SK-N-SH treated with all-trans-retinoic acid at 6 μM for 48 hours (cell line): ENCODE measurements around the gene SPAG9.
A peak's percentile ranks its signal among the peaks of the same experiment; 100 is the strongest.

ENCODE experiments used
- ATAC-seq: fragments of 200-7000 bp; cut with Tn5 transposase; 3 replicates; pipeline ENCODE4 v1.9.1; 2020; ENCODE audit warnings: mild to moderate bottlenecking, moderate library complexity
- ARNTL ChIP-seq: fragments of 450-650 bp; formaldehyde crosslinking; IDR thresholded peaks from 2 replicates; pipeline ENCODE4 v1.5.0; 2020; ENCODE audit warnings: low read depth, mild to moderate bottlenecking, moderate library complexity, borderline replicate concordance
- BACH2 ChIP-seq: fragments of 250-450 bp; sonication (Bioruptor Pico); IDR thresholded peaks from 2 replicates; pipeline ENCODE4 v1.9.0; 2021; ENCODE audit warnings: mild to moderate bottlenecking, borderline replicate concordance
- CSDC2 ChIP-seq: fragments of 250-450 bp; sonication (Bioruptor Pico); IDR thresholded peaks from 2 replicates; pipeline ENCODE4 v1.5.0; 2020; ENCODE audit warnings: mild to moderate bottlenecking, moderate library complexity
- ESRRG ChIP-seq: fragments of 250-450 bp; sonication (Bioruptor Pico); IDR thresholded peaks from 2 replicates; pipeline ENCODE4 v1.6.1; 2021; ENCODE audit warnings: mild to moderate bottlenecking
- GLIS3 ChIP-seq: fragments of 250-450 bp; sonication (Bioruptor Pico); IDR thresholded peaks from 2 replicates; pipeline ENCODE4 v1.5.0; 2020; ENCODE audit warnings: mild to moderate bottlenecking, moderate library complexity
- ISL1 ChIP-seq: fragments of 250-450 bp; sonication (Bioruptor Pico); IDR thresholded peaks from 2 replicates; pipeline ENCODE4 v2.1.2; 2022; ENCODE audit warnings: mild to moderate bottlenecking, moderate library complexity
- OSR1 ChIP-seq: fragments of 250-450 bp; sonication (Bioruptor Pico); IDR thresholded peaks from 2 replicates; pipeline ENCODE4 v1.8.0; 2022; ENCODE audit warnings: moderate library complexity, mild to moderate bottlenecking, inconsistent platforms
- PATZ1 ChIP-seq: fragments of 250-450 bp; sonication (Bioruptor Pico); IDR thresholded peaks from 2 replicates; pipeline ENCODE4 v1.8.0; 2020; ENCODE audit warnings: mild to moderate bottlenecking, moderate library complexity, borderline replicate concordance
- PPARA ChIP-seq: fragments of 250-450 bp; sonication (Bioruptor Pico); IDR thresholded peaks from 2 replicates; pipeline ENCODE4 v1.5.0; 2020; ENCODE audit warnings: mild to moderate bottlenecking, borderline replicate concordance
- RARB ChIP-seq: fragments of 250-450 bp; sonication (Bioruptor Pico); IDR thresholded peaks from 2 replicates; pipeline ENCODE4 v1.8.0; 2021; ENCODE audit warnings: mild to moderate bottlenecking, moderate library complexity
- SNAI2 ChIP-seq: fragments of 250-450 bp; sonication (Bioruptor Pico); IDR thresholded peaks from 2 replicates; pipeline ENCODE4 v1.5.0; 2020; ENCODE audit warnings: mild to moderate bottlenecking, moderate library complexity
- TCF4 ChIP-seq: fragments of 250-450 bp; sonication (Bioruptor Pico); IDR thresholded peaks from 2 replicates; pipeline ENCODE4 v1.8.0; 2021; ENCODE audit warnings: mild to moderate bottlenecking, moderate library complexity, borderline replicate concordance
- TOX ChIP-seq: fragments of 250-450 bp; sonication (Bioruptor Pico); IDR thresholded peaks from 2 replicates; pipeline ENCODE4 v1.8.0; 2021; ENCODE audit warnings: mild to moderate bottlenecking, moderate library complexity, borderline replicate concordance
- ZC3H10 ChIP-seq: fragments of 250-450 bp; sonication (Bioruptor Pico); IDR thresholded peaks from 2 replicates; pipeline ENCODE4 v1.5.1; 2021; ENCODE audit warnings: mild to moderate bottlenecking, moderate library complexity
- ZFP3 ChIP-seq: fragments of 250-450 bp; sonication (Bioruptor Pico); IDR thresholded peaks from 2 replicates; pipeline ENCODE4 v1.5.0; 2020; ENCODE audit warnings: mild to moderate bottlenecking, moderate library complexity
- ZFP30 ChIP-seq: fragments of 450-650 bp; formaldehyde crosslinking; IDR thresholded peaks from 2 replicates; pipeline ENCODE4 v1.5.0; 2022; ENCODE audit warnings: mild to moderate bottlenecking, moderate library complexity
- ZNF565 ChIP-seq: fragments of 450-650 bp; formaldehyde crosslinking; conservative IDR thresholded peaks from 2 replicates; pipeline ENCODE4 v1.5.0; 2020; ENCODE audit warnings: low read depth, mild to moderate bottlenecking, moderate library complexity
- ZNF70 ChIP-seq: fragments of 450-650 bp; formaldehyde crosslinking; IDR thresholded peaks from 2 replicates; pipeline ENCODE4 v1.5.0; 2020; ENCODE audit warnings: mild to moderate bottlenecking, moderate library complexity
- ZNF8 ChIP-seq: fragments of 450-650 bp; formaldehyde crosslinking; IDR thresholded peaks from 2 replicates; pipeline ENCODE4 v1.5.0; 2020; ENCODE audit warnings: mild to moderate bottlenecking, moderate library complexity
- TF ChIP-seq, protein P1 (sequence below): fragments of 250-450 bp; sonication (Bioruptor Pico); IDR thresholded peaks from 2 replicates; pipeline ENCODE4 v1.5.0; 2020; ENCODE audit warnings: mild to moderate bottlenecking, moderate library complexity
- TF ChIP-seq, protein P2 (sequence below): fragments of 250-450 bp; sonication (Bioruptor Pico); IDR thresholded peaks from 2 replicates; pipeline ENCODE4 v1.8.0; 2021; ENCODE audit warnings: low read depth, mild to moderate bottlenecking, moderate library complexity, borderline replicate concordance
- TF ChIP-seq, protein P3 (sequence below): fragments of 250-450 bp; sonication (Bioruptor Pico); IDR thresholded peaks from 2 replicates; pipeline ENCODE4 v1.5.1; 2021; ENCODE audit warnings: mild to moderate bottlenecking, moderate library complexity

SPAG9 gene

DNA sequence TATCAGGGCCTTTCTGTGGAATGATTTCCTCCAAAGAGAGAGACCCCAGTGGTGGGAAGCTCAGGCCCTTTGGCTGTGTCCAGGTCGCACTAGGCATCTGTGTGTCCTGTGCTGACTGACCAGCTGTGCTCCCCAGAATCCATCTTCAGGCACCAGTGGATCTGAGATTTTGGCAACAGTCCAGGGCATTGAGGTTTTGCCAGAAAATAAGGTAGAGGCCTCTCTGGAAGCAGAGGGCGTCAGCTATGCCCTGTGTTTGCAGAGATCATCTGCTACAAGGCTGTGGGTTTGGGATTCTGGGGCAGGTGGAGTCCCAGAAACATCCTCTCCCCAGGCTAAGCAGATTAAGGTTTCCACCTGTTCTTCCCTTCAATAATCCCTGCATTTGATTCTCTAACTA is 197.1 kb downstream of the SPAG9 start:
- ATAC-seq: no peak
- TF ChIP-seq, protein P1, sequence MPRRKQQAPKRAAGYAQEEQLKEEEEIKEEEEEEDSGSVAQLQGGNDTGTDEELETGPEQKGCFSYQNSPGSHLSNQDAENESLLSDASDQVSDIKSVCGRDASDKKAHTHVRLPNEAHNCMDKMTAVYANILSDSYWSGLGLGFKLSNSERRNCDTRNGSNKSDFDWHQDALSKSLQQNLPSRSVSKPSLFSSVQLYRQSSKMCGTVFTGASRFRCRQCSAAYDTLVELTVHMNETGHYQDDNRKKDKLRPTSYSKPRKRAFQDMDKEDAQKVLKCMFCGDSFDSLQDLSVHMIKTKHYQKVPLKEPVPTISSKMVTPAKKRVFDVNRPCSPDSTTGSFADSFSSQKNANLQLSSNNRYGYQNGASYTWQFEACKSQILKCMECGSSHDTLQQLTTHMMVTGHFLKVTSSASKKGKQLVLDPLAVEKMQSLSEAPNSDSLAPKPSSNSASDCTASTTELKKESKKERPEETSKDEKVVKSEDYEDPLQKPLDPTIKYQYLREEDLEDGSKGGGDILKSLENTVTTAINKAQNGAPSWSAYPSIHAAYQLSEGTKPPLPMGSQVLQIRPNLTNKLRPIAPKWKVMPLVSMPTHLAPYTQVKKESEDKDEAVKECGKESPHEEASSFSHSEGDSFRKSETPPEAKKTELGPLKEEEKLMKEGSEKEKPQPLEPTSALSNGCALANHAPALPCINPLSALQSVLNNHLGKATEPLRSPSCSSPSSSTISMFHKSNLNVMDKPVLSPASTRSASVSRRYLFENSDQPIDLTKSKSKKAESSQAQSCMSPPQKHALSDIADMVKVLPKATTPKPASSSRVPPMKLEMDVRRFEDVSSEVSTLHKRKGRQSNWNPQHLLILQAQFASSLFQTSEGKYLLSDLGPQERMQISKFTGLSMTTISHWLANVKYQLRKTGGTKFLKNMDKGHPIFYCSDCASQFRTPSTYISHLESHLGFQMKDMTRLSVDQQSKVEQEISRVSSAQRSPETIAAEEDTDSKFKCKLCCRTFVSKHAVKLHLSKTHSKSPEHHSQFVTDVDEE (CRISPR knock-in tag): peak; percentile 19; the same call in 1 of the 2 replicates
- TF ChIP-seq, protein P2, sequence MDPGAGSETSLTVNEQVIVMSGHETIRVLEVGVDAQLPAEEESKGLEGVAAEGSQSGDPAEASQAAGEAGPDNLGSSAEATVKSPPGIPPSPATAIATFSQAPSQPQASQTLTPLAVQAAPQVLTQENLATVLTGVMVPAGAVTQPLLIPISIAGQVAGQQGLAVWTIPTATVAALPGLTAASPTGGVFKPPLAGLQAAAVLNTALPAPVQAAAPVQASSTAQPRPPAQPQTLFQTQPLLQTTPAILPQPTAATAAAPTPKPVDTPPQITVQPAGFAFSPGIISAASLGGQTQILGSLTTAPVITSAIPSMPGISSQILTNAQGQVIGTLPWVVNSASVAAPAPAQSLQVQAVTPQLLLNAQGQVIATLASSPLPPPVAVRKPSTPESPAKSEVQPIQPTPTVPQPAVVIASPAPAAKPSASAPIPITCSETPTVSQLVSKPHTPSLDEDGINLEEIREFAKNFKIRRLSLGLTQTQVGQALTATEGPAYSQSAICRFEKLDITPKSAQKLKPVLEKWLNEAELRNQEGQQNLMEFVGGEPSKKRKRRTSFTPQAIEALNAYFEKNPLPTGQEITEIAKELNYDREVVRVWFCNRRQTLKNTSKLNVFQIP (CRISPR knock-in tag): no peak
- TF ChIP-seq, all 23 proteins: peak for 1

GRCh38 chr17:50922721-50923405 is 197.8 kb downstream of the SPAG9 start:
- TF ChIP-seq TOX (CRISPR knock-in tag) (no peak), ESRRG (no peak), PATZ1 (CRISPR knock-in tag) (no peak), ISL1 (CRISPR knock-in tag) (no peak), BACH2 (CRISPR knock-in tag) (no peak), ZFP30 (CRISPR knock-in tag) (no peak), ZNF565 (CRISPR knock-in tag) (no peak), ZFP3 (no peak), ZNF8 (CRISPR knock-in tag) (no peak), RARB (CRISPR knock-in tag) (no peak), ZC3H10 (CRISPR knock-in tag) (no peak), CSDC2 (CRISPR knock-in tag) (no peak), SNAI2 (CRISPR knock-in tag) (no peak)
- TF ChIP-seq, protein P2 (CRISPR knock-in tag): no peak

DNA sequence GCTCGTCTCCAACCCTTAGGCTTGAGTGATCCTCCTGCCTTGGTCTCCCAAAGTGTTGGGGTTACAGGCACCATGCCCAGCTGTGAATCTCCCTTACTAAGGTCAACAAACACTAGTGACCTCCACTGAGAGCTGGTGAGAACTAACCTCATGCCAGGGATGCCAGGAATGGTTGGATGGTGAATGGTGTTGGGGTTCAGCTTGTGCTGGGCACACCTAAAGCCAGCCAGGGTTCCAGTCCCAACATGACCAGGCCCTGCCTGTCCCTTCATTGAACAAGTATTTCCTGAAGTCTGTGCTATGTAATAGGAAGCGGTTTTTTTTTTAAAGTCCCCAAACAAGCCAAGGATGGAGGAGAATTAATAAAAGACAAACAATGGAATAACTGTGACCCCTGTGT is 198.6 kb downstream of the SPAG9 start:
- no peak for ATAC-seq
- TF ChIP-seq ZNF565 (CRISPR knock-in tag) (no peak), CSDC2 (CRISPR knock-in tag) (no peak), ESRRG (no peak), TCF4 (CRISPR knock-in tag) (no peak), ZNF8 (CRISPR knock-in tag) (no peak), ISL1 (CRISPR knock-in tag) (no peak), SNAI2 (CRISPR knock-in tag) (no peak), ZNF70 (CRISPR knock-in tag) (no peak), TOX (CRISPR knock-in tag) (no peak), OSR1 (CRISPR knock-in tag) (no peak), GLIS3 (CRISPR knock-in tag) (no peak), ZC3H10 (CRISPR knock-in tag) (no peak), PATZ1 (CRISPR knock-in tag) (no peak), BACH2 (CRISPR knock-in tag) (no peak), ARNTL (CRISPR knock-in tag) (no peak), ZFP3 (no peak), ZFP30 (CRISPR knock-in tag) (no peak), PPARA (CRISPR knock-in tag) (no peak)
- TF ChIP-seq, protein P3, sequence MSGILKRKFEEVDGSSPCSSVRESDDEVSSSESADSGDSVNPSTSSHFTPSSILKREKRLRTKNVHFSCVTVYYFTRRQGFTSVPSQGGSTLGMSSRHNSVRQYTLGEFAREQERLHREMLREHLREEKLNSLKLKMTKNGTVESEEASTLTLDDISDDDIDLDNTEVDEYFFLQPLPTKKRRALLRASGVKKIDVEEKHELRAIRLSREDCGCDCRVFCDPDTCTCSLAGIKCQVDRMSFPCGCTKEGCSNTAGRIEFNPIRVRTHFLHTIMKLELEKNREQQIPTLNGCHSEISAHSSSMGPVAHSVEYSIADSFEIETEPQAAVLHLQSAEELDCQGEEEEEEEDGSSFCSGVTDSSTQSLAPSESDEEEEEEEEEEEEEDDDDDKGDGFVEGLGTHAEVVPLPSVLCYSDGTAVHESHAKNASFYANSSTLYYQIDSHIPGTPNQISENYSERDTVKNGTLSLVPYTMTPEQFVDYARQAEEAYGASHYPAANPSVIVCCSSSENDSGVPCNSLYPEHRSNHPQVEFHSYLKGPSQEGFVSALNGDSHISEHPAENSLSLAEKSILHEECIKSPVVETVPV: no peak
- TF ChIP-seq, protein P1 (CRISPR knock-in tag): no peak

More at GRCh38 chr17:50922721-50923405, 197.8 kb downstream of the SPAG9 start:
- ATAC-seq: no peak
